IMR-90 (cell line): Measurements from ENCODE around the gene ANKDD1A. TPM values are rescaled to one million over a fixed set of nuclear protein-coding genes. Genes with fewer than 3 reads are reported as not detected.
A peak's percentile ranks its signal among the peaks of the same experiment; 100 is the strongest.

Source experiments
- ATAC-seq: fragments of 200-7000 bp; cut with Tn5 transposase; 2 replicates; pipeline ENCODE4 v1.9.1; 2020; ENCODE audit warnings: low read depth, mild to moderate bottlenecking, moderate library complexity
- BruUV-seq: library from RNA; stranded (reverse); fragments of 400-500 nt; replicated peaks from 2 replicates; lab custom pipeline; 2021; lab: Mats Ljungman, UMichigan
- CTCF ChIA-PET: fragments of 300-600 bp; formaldehyde crosslinking; extraction: SDS; loops from one replicate; lab custom pipeline; 2021; ENCODE audit warnings: antibody characterized with exemption; lab: Yijun Ruan, JAX
- POLR2A ChIA-PET: fragments of 300-600 bp; sonication (Branson Sonifier 250); formaldehyde crosslinking; loops from one replicate; lab custom pipeline; 2022; ENCODE audit warnings: antibody characterized with exemption; ENCODE audit not compliant: unreplicated experiment; lab: Charles Lee
- DNase-seq: peaks from one replicate; pipeline ENCODE4 v3.0.0; 2013
- H2AFZ ChIP-seq: replicated peaks from 2 replicates; pipeline ENCODE3; 2013; ENCODE audit warnings: low read length, mild to moderate bottlenecking; ENCODE audit not compliant: poor library complexity
- H2AK5ac ChIP-seq: 2 replicates; pipeline ENCODE4 v1.6.1; 2013; ENCODE audit warnings: low read depth, low read length, inconsistent platforms
- H2AK9ac ChIP-seq: replicated peaks from 2 replicates; pipeline ENCODE3; 2013; ENCODE audit warnings: mild to moderate bottlenecking, low read depth, low read length, moderate library complexity; ENCODE audit not compliant: poor library complexity
- H2BK120ac ChIP-seq: 2 replicates; pipeline ENCODE4 v1.6.1; 2013; ENCODE audit warnings: low read depth, low read length, inconsistent platforms
- H2BK15ac ChIP-seq: 3 replicates; pipeline ENCODE4 v1.6.1; 2013; ENCODE audit warnings: low read depth, low read length, inconsistent platforms
- H2BK20ac ChIP-seq: 2 replicates; pipeline ENCODE4 v1.6.1; 2013; ENCODE audit warnings: low read depth, mild to moderate bottlenecking, inconsistent platforms, low read length, moderate library complexity
- H2BK5ac ChIP-seq: 2 replicates; pipeline ENCODE4 v1.6.1; 2013; ENCODE audit warnings: mild to moderate bottlenecking, low read depth, low read length, inconsistent platforms; ENCODE audit not compliant: poor library complexity, severe bottlenecking
- H3K14ac ChIP-seq: replicated peaks from 2 replicates; pipeline ENCODE4 v1.6.1; 2013; ENCODE audit warnings: low read depth, low read length, inconsistent platforms
- H3K18ac ChIP-seq: 2 replicates; pipeline ENCODE4 v1.6.1; 2013; ENCODE audit warnings: low read depth, low read length, control low read depth
- H3K23ac ChIP-seq: 2 replicates; pipeline ENCODE4 v1.6.1; 2013; ENCODE audit warnings: low read depth, low read length, inconsistent platforms
- H3K27ac ChIP-seq: 2 replicates; pipeline ENCODE4 v1.5.1; 2013; ENCODE audit warnings: mild to moderate bottlenecking, control low read depth, low read length; ENCODE audit not compliant: insufficient read depth
- H3K27me3 ChIP-seq: 2 replicates; pipeline ENCODE4 v1.6.1; 2013; ENCODE audit warnings: low read length; ENCODE audit not compliant: control insufficient read depth, insufficient read depth
- H3K36me3 ChIP-seq: 2 replicates; pipeline ENCODE4 v1.6.1; 2013; ENCODE audit warnings: low read length, mixed read lengths; ENCODE audit not compliant: control insufficient read depth, insufficient read depth
- H3K4ac ChIP-seq: 2 replicates; pipeline ENCODE4 v1.6.1; 2013; ENCODE audit warnings: low read depth, low read length, inconsistent platforms
- H3K4me1 ChIP-seq: 2 replicates; pipeline ENCODE4 v1.6.1; 2013; ENCODE audit warnings: low read length, mixed read lengths; ENCODE audit not compliant: control insufficient read depth, insufficient read depth
- H3K4me2 ChIP-seq: 2 replicates; pipeline ENCODE4 v1.6.1; 2013; ENCODE audit warnings: low read depth, mild to moderate bottlenecking, control low read depth, low read length, moderate library complexity
- H3K4me3 ChIP-seq: 2 replicates; pipeline ENCODE4 v1.5.1; 2013; ENCODE audit warnings: low read depth, mild to moderate bottlenecking, control low read depth, low read length, moderate library complexity; ENCODE audit not compliant: insufficient read depth
- H3K56ac ChIP-seq: 2 replicates; pipeline ENCODE4 v1.6.1; 2013; ENCODE audit warnings: low read length, inconsistent platforms; ENCODE audit not compliant: insufficient read depth; ENCODE audit errors: extremely low read depth
- H3K79me1 ChIP-seq, 2 experiments: 2 replicates each; pipeline ENCODE4 v1.6.1; 2013; ENCODE audit warnings: low read length in 2 of 2, inconsistent platforms in 1 of 2, low read depth in 1 of 2
- H3K9ac ChIP-seq: 2 replicates; pipeline ENCODE4 v1.6.1; 2013; ENCODE audit warnings: low read depth, low read length, control low read depth
- H3K9me1 ChIP-seq: 2 replicates; pipeline ENCODE4 v1.6.1; 2013; ENCODE audit warnings: low read length, inconsistent platforms; ENCODE audit not compliant: insufficient read depth
- H3K9me3 ChIP-seq: 2 replicates; pipeline ENCODE4 v1.6.1; 2013; ENCODE audit warnings: low read length; ENCODE audit not compliant: control insufficient read depth, insufficient read depth
- H4K20me1 ChIP-seq: 2 replicates; pipeline ENCODE4 v1.6.1; 2013; ENCODE audit warnings: low read length, inconsistent platforms; ENCODE audit not compliant: insufficient read depth
- H4K5ac ChIP-seq: 2 replicates; pipeline ENCODE4 v1.6.1; 2013; ENCODE audit warnings: mild to moderate bottlenecking, low read depth, low read length, control low read depth
- H4K8ac ChIP-seq, 2 experiments: 2 replicates each; pipeline ENCODE4 v1.6.1; 2013; ENCODE audit warnings: low read depth in 2 of 2, low read length in 2 of 2, control low read depth in 1 of 2, inconsistent platforms in 1 of 2
- H4K91ac ChIP-seq: 2 replicates; pipeline ENCODE4 v1.6.1; 2013; ENCODE audit warnings: low read depth, low read length, inconsistent platforms; ENCODE audit not compliant: insufficient read depth
- RCOR1 ChIP-seq: IDR thresholded peaks from 2 replicates; pipeline ENCODE4 v1.6.1; 2012; ENCODE audit warnings: mild to moderate bottlenecking, low read length, improper control_type of control experiment; ENCODE audit not compliant: insufficient replicate concordance
- WGBS, 2 experiments: methylation state at CpG; one replicate each; pipeline versions ENCODE4 v1.1.5 to v1.1.7; 2013; ENCODE audit warnings: missing lambda C conversion rate in 2 of 2; ENCODE audit not compliant: insufficient read length in 1 of 2; ENCODE audit errors: extremely low coverage in 2 of 2; 5-methylcytosine and 5-hydroxymethylcytosine counted together
- dilution Hi-C: fragments of 300-500 bp; cut with HindIII; formaldehyde crosslinking; loops from one replicate; pipeline ENCODE4 v1.14.3; 2018; ENCODE audit warnings: low sequenced_read_pairs; ENCODE audit not compliant: unreplicated experiment
- in situ Hi-C: fragments of 300-500 bp; cut with MboI; formaldehyde crosslinking; loops from 3 replicates; pipeline ENCODE4 v1.14.3; 2019; ENCODE audit warnings: low sequenced_read_pairs, inconsistent platforms, mixed read lengths
- intact Hi-C: fragments of 100-400 bp; cut with micrococcal nuclease; formaldehyde crosslinking; loops from 2 replicates; pipeline ENCODE4 v1.10.0; 2022
- polyA plus RNA-seq, 3 experiments: library from polyadenylated mRNA; depleted of rRNA; stranded (reverse); fragments of >200 nt; gene quantifications; 2 replicates each; pipeline ENCODE4 v1.2.3, GENCODE V29; 2012; ENCODE audit warnings: low replicate concordance in 1 of 3
- total RNA-seq: library from RNA; depleted of rRNA; stranded (reverse); fragments of >200 nt; gene quantifications from 2 replicates; pipeline ENCODE4 v1.2.3, GENCODE V29; 2012
- TF ChIP-seq, protein P1 (sequence below): conservative IDR thresholded peaks from 2 replicates; pipeline ENCODE4 v1.5.1; 2012; ENCODE audit warnings: mild to moderate bottlenecking, low read depth, low read length, improper control_type of control experiment

ANKDD1A gene
- total and polyA plus RNA-seq, 2 of the 4 experiments (the other 2 are of a cell fraction) = 3.6 to 4.9 TPM

- BruUV-seq = no TSS peak
Measured at GRCh38 chr15:64896371-64897069, 15.2 kb upstream of the ANKDD1A start.

More at GRCh38 chr15:64896371-64897069, 15.2 kb upstream of the ANKDD1A start:
- Histone ChIP-seq H3K9me3 (peaks cover 6% of the 10 kb centered on the region), H3K27me3 (no peaks in the 10 kb centered on the region), H2AK9ac (peak overlapping the region; percentile 81), H3K27ac (peak overlapping the region; percentile 72; the same call in 1 of the 2 replicates), H3K4me2 (no peak overlapping the region), H4K8ac (peak overlapping the region; percentile 88 to 94), H3K79me1 (peaks cover 0 to 26% of the 10 kb centered on the region in 2 experiments; a peak in 2 of 4 replicates), H3K18ac (peak overlapping the region; percentile 59), H2BK5ac (peak overlapping the region; percentile 93), H3K4me3 (no peak overlapping the region), H3K4me1 (peaks cover 43% of the 10 kb centered on the region), H3K9me1 (peaks cover 40% of the 10 kb centered on the region), H3K23ac (peak overlapping the region; percentile 59; the same call in 1 of the 2 replicates), H2BK15ac (peak overlapping the region; percentile 97; the same call in 2 of the 3 replicates), H2AFZ (peak overlapping the region; percentile 90), H2BK20ac (peak overlapping the region; percentile 89), H2BK120ac (peak overlapping the region; percentile 92), H3K36me3 (no peaks in the 10 kb centered on the region), H2AK5ac (peak overlapping the region; percentile 99), H4K91ac (peak overlapping the region; percentile 86), H4K5ac (peak overlapping the region; percentile 91), H3K14ac (peak overlapping the region; percentile 90), H3K4ac (peak overlapping the region; percentile 97), H4K20me1 (no peaks in the 10 kb centered on the region), H3K56ac (no peak overlapping the region), H3K9ac (no peak overlapping the region)
- DNase-seq (no peak), ATAC-seq (no peak)
- CTCF ChIA-PET = no interaction called here
- TF ChIP-seq, protein P1, sequence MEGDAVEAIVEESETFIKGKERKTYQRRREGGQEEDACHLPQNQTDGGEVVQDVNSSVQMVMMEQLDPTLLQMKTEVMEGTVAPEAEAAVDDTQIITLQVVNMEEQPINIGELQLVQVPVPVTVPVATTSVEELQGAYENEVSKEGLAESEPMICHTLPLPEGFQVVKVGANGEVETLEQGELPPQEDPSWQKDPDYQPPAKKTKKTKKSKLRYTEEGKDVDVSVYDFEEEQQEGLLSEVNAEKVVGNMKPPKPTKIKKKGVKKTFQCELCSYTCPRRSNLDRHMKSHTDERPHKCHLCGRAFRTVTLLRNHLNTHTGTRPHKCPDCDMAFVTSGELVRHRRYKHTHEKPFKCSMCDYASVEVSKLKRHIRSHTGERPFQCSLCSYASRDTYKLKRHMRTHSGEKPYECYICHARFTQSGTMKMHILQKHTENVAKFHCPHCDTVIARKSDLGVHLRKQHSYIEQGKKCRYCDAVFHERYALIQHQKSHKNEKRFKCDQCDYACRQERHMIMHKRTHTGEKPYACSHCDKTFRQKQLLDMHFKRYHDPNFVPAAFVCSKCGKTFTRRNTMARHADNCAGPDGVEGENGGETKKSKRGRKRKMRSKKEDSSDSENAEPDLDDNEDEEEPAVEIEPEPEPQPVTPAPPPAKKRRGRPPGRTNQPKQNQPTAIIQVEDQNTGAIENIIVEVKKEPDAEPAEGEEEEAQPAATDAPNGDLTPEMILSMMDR = no peak
- TF ChIP-seq RCOR1 = peak; percentile 13
- in situ Hi-C loops = no loop called here
- POLR2A ChIA-PET = no interaction called here
- intact Hi-C loops = no loop called here
- 100% methylated on average over 1 of the region's 6 CpGs; no CpG with 5 or more reads in 1 of the 2 experiments for WGBS, 2 experiments
- dilution Hi-C loops = no loop called here
